ENCODE results near the gene INTS1. TPM values are rescaled to one million over a fixed set of nuclear protein-coding genes. Genes with fewer than 3 reads are reported as not detected.

The INTS1 gene
- total RNA-seq, 1 experiment from 2014 or later, result 161 TPM

DNA sequence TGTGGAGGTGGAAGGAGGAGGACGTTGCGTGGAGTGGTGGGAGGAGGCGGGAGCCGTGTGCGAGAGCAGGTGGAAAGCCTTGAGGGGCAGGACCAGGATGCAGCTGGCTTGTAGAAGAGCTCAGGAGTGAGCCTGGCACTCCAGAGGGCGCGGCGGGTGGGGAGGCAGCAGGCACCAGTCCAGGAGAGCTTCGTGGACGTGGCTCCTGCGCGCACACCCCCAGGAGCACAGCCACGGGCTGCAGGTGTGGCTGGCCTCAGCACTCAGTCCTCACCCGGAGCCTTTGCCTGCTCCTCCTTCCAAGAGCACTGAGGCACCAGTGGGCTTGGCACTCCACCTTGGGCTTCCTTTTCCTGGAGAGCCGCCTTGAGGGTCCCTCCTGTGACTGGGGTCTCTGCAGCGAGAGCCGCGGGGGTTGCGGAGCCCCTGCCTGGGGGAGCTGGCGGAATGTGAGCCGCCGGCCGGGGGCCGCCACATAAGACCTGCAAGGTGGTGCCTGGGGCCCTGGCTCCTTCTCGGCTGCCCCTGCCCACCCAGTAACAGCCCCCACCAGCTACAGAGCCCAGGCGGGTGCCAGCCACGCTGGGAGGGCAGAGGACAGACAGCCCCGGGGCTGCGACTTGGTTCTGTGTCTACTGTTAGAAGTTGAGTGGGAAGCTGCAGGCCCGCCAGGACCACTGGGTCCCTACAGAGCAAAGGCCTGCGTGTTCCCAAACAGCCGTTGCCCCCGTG lies 37.4 kb upstream of the INTS1 start (continued):
- TF ChIP-seq ZNF121 (CRISPR knock-in tag; IDR thresholded peaks at IDR 0.05), result no peak
- no peak for TF ChIP-seq NR2C2 (CRISPR knock-in tag; IDR thresholded peaks at IDR 0.05)

DNA sequence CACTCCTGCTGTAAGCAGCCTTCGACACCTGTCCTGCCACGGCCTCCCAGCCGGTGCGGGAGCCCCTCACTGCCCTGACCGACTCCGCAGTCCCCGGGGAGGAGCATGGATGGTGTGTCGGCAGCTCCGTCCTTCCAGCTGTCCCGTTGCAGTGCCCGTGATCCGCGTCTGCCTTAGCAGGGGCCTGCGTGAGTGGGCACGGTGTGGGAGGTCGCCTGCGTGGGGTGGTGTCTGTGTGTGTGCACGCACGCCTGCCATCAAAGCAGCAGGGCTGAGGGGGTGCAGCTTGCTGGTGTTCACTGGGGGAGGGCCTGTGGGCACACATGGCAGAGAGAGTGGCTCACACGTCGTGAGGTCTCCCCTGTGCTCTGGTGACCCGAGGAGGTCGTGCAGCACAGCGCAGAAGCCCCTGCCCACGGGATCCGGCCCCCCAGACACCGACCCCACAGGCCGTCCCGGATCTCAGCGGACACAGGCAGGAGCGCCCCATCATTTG lies 36.6 kb upstream of the INTS1 start:
- no peak overlapping the region for H3K27ac Mint-ChIP-seq
- no peak for ATAC-seq
- CTCF ChIA-PET, result interaction anchor here (0.8 to 1.1 kb wide), 3 partner anchors 12 to 15 kb away, joined by 3 to 4 read pairs (median 3); partner anchors contain the start of gene TMEM184A

DNA sequence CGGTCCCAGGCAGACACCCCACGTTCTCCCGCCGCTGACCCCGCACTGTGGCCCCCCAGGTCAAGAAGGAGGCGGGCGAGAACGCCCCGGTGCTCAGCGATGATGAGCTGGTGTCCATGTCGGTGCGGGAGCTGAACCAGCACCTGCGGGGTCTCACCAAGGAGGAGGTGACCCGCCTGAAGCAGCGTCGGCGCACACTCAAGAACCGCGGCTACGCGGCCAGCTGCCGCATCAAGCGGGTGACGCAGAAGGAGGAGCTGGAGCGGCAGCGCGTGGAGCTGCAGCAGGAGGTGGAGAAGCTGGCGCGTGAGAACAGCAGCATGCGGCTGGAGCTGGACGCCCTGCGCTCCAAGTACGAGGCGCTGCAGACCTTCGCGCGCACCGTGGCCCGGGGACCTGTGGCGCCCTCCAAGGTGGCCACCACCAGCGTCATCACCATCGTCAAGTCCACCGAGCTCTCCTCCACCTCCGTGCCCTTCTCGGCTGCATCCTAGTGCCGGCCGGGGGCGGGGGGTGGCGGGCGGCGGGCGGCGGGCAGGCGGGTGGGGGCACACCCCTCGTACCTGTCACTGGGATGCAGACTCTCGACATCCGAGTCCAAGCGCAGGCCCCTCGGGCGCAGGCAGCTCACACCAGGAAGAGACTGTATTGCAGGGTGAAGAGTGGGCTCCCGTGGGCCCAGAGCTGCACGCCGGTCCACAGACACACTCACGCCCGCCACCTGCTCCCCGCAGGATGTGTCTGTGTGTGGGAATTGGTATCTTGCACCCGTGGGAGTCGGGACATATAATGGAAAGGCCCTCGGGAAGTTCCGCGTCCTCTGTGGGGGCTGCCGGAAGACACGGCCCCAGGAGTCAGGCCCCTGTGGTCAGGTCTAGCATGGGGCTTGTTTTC lies 35.9 kb upstream of the INTS1 start:
- Mint-ChIP-seq H3K4me1 (peaks cover 10% of the 10 kb centered on the region), H3K27me3 (ENCODE audit: low read depth) (no peaks in the 10 kb centered on the region), H3K4me3 (no peak overlapping the region), H3K36me3 (no peaks in the 10 kb centered on the region), H3K27ac (no peak overlapping the region), H3K9me3 (no peaks in the 10 kb centered on the region)
- ChIA-PET POLR2A (no interaction called here), CTCF (interaction anchor here (1.1 kb wide), 1 partner anchor 16 kb away, joined by 4 read pairs; the partner anchor contains the start of gene TMEM184A)
- TF ChIP-seq, protein P1, sequence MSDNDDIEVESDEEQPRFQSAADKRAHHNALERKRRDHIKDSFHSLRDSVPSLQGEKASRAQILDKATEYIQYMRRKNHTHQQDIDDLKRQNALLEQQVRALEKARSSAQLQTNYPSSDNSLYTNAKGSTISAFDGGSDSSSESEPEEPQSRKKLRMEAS (CRISPR knock-in tag; IDR thresholded peaks at IDR 0.05), result no peak
- no peak for TF ChIP-seq SOX15 (CRISPR knock-in tag; IDR thresholded peaks at IDR 0.05)
- TF ChIP-seq, protein P2, sequence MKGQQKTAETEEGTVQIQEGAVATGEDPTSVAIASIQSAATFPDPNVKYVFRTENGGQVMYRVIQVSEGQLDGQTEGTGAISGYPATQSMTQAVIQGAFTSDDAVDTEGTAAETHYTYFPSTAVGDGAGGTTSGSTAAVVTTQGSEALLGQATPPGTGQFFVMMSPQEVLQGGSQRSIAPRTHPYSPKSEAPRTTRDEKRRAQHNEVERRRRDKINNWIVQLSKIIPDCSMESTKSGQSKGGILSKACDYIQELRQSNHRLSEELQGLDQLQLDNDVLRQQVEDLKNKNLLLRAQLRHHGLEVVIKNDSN (CRISPR knock-in tag; IDR thresholded peaks at IDR 0.05), result no peak
- no peak for TF ChIP-seq SMAD3 (CRISPR knock-in tag; IDR thresholded peaks at IDR 0.05; ENCODE audit: borderline replicate concordance)
- no peak for TF ChIP-seq ZNF121 (CRISPR knock-in tag; IDR thresholded peaks at IDR 0.05)
- ATAC-seq (no peak), DNase-seq (ENCODE audit: low spot score) (no peak)

More for the DNA sequence above, 36.6 kb upstream of the INTS1 start:
- TF ChIP-seq, protein P3, sequence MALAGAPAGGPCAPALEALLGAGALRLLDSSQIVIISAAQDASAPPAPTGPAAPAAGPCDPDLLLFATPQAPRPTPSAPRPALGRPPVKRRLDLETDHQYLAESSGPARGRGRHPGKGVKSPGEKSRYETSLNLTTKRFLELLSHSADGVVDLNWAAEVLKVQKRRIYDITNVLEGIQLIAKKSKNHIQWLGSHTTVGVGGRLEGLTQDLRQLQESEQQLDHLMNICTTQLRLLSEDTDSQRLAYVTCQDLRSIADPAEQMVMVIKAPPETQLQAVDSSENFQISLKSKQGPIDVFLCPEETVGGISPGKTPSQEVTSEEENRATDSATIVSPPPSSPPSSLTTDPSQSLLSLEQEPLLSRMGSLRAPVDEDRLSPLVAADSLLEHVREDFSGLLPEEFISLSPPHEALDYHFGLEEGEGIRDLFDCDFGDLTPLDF (CRISPR knock-in tag; IDR thresholded peaks at IDR 0.05), result no peak
- TF ChIP-seq, protein P4, sequence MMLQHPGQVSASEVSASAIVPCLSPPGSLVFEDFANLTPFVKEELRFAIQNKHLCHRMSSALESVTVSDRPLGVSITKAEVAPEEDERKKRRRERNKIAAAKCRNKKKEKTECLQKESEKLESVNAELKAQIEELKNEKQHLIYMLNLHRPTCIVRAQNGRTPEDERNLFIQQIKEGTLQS (CRISPR knock-in tag; conservative IDR thresholded peaks at IDR 0.05), result no peak
- no peak for TF ChIP-seq ZNF232 (CRISPR knock-in tag; IDR thresholded peaks at IDR 0.05)
- TF ChIP-seq MYBL2 (CRISPR knock-in tag; IDR thresholded peaks at IDR 0.05), result no peak
- TF ChIP-seq HMGA2 (CRISPR knock-in tag; IDR thresholded peaks at IDR 0.05), result no peak
- no peak for TF ChIP-seq CREB1 (CRISPR knock-in tag; IDR thresholded peaks at IDR 0.05)
- no peak for TF ChIP-seq ZNF671 (CRISPR knock-in tag; IDR thresholded peaks at IDR 0.05)
- no peak for TF ChIP-seq ELF4 (CRISPR knock-in tag; IDR thresholded peaks at IDR 0.05; ENCODE audit: low read depth)
- TF ChIP-seq, protein P5, sequence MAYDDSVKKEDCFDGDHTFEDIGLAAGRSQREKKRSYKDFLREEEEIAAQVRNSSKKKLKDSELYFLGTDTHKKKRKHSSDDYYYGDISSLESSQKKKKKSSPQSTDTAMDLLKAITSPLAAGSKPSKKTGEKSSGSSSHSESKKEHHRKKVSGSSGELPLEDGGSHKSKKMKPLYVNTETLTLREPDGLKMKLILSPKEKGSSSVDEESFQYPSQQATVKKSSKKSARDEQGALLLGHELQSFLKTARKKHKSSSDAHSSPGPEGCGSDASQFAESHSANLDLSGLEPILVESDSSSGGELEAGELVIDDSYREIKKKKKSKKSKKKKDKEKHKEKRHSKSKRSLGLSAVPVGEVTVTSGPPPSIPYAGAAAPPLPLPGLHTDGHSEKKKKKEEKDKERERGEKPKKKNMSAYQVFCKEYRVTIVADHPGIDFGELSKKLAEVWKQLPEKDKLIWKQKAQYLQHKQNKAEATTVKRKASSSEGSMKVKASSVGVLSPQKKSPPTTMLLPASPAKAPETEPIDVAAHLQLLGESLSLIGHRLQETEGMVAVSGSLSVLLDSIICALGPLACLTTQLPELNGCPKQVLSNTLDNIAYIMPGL (CRISPR knock-in tag; IDR thresholded peaks at IDR 0.05), result no peak
- no peak for TF ChIP-seq JAZF1 (CRISPR knock-in tag; IDR thresholded peaks at IDR 0.05)
- TF ChIP-seq GABPB1 (CRISPR knock-in tag; IDR thresholded peaks at IDR 0.05), result no peak
- no peak for TF ChIP-seq MXD4 (CRISPR knock-in tag; IDR thresholded peaks at IDR 0.05; ENCODE audit: borderline replicate concordance)
- Mint-ChIP-seq H3K4me1 (peaks cover 10% of the 10 kb centered on the region), H3K36me3 (no peaks in the 10 kb centered on the region), H3K4me3 (no peak overlapping the region), H3K27me3 (ENCODE audit: low read depth) (no peaks in the 10 kb centered on the region), H3K9me3 (no peaks in the 10 kb centered on the region)
- DNase-seq (ENCODE audit: low spot score), result no peak
- POLR2A ChIA-PET, result no interaction called here
